GM12801 (cell line): ENCODE results near the gene CA4.

ENCODE experiments used
- CTCF ChIP-seq: IDR thresholded peaks from one replicate; pipeline ENCODE4 v1.5.1; 2011; ENCODE audit warnings: control low read depth; ENCODE audit not compliant: insufficient read length; ENCODE audit errors: extremely low read depth

CA4 gene

GRCh38 chr17:60153606-60154390 is 4.0 kb downstream of the CA4 start:
- no peak for TF ChIP-seq CTCF

GRCh38 chr17:60154616-60155426 is 5.0 kb downstream of the CA4 start:
- TF ChIP-seq CTCF, result no peak

- TF ChIP-seq CTCF, result no peak
These were observed 5.6 kb downstream of the CA4 start for GRCh38 chr17:60155427-60155814.

- TF ChIP-seq CTCF, result no peak
These were observed 6.0 kb downstream of the CA4 start for GRCh38 chr17:60155815-60156214.

GRCh38 chr17:60156746-60157145 is 7.0 kb downstream of the CA4 start:
- no peak for TF ChIP-seq CTCF

GRCh38 chr17:60157487-60158040 is 7.8 kb downstream of the CA4 start:
- TF ChIP-seq CTCF, result no peak

- TF ChIP-seq CTCF, result no peak
These were observed 9.1 kb downstream of the CA4 start for GRCh38 chr17:60158751-60159478.
